Neural cell (in vitro differentiated cells): ENCODE results near the gene COP1.

Source experiments
- EZH2 ChIP-seq: fragments of 200-600, 300-800 bp; shearing (Covaris generic), sonication (generic); IDR thresholded peaks from 2 replicates; pipeline ENCODE4 v1.6.1; 2014; ENCODE audit warnings: antibody characterized with exemption, low read length, borderline replicate concordance, mild to moderate bottlenecking; ENCODE audit not compliant: insufficient read depth, poor library complexity, severe bottlenecking
- MXI1 ChIP-seq: fragments of 450-650 bp; conservative IDR thresholded peaks from 2 replicates; pipeline ENCODE4 v1.6.1; 2014; ENCODE audit warnings: antibody characterized with exemption, mild to moderate bottlenecking; ENCODE audit not compliant: poor library complexity, severe bottlenecking
- POLR2AphosphoS5 ChIP-seq: IDR thresholded peaks from 2 replicates; pipeline ENCODE4 v1.6.1; 2012
- RAD21 ChIP-seq: fragments of 450-650 bp; conservative IDR thresholded peaks from 2 replicates; pipeline ENCODE4 v1.6.1; 2014; ENCODE audit warnings: antibody characterized with exemption, mild to moderate bottlenecking, moderate library complexity
- SMC3 ChIP-seq: fragments of 450-650 bp; conservative IDR thresholded peaks from 2 replicates; pipeline ENCODE4 v1.6.1; 2014; ENCODE audit warnings: antibody characterized with exemption, mild to moderate bottlenecking, moderate library complexity; ENCODE audit not compliant: poor library complexity
- TAF1 ChIP-seq: IDR thresholded peaks from 2 replicates; pipeline ENCODE4 v1.6.1; 2012; ENCODE audit warnings: low read depth
- TF ChIP-seq, protein P1 (sequence below): fragments of 450-650 bp; IDR thresholded peaks from 2 replicates; pipeline ENCODE4 v1.5.1; 2014; ENCODE audit warnings: antibody characterized with exemption, mild to moderate bottlenecking, moderate library complexity; ENCODE audit not compliant: poor library complexity, severe bottlenecking
- TF ChIP-seq, protein P2 (sequence below): IDR thresholded peaks from 2 replicates; pipeline ENCODE4 v1.6.1; 2012; ENCODE audit warnings: borderline replicate concordance

DNA sequence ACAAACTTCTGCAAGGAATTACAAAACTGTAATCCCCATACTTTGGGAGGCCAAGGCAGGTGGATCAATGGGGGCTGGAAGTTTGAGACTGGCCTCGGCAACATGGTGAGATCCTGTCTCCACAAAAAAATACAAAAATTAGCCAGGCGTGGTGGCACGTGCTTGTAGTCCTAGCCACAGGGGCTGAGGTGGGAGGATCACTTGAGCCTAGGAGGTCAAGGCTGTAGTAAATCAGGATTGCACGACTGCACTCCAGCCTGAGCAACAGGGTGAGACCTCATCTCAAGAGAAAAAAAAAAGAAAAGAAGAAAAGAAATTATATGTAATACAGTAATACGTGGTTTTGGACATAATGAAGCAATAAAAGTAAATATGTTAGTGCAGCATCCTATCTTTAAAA is 138.2 kb downstream of the COP1 start:
- TF ChIP-seq POLR2AphosphoS5 (no peak), EZH2 (no peak), MXI1 (no peak), TAF1 (no peak), RAD21 (no peak), SMC3 (no peak)
- TF ChIP-seq, protein P1, sequence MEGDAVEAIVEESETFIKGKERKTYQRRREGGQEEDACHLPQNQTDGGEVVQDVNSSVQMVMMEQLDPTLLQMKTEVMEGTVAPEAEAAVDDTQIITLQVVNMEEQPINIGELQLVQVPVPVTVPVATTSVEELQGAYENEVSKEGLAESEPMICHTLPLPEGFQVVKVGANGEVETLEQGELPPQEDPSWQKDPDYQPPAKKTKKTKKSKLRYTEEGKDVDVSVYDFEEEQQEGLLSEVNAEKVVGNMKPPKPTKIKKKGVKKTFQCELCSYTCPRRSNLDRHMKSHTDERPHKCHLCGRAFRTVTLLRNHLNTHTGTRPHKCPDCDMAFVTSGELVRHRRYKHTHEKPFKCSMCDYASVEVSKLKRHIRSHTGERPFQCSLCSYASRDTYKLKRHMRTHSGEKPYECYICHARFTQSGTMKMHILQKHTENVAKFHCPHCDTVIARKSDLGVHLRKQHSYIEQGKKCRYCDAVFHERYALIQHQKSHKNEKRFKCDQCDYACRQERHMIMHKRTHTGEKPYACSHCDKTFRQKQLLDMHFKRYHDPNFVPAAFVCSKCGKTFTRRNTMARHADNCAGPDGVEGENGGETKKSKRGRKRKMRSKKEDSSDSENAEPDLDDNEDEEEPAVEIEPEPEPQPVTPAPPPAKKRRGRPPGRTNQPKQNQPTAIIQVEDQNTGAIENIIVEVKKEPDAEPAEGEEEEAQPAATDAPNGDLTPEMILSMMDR = no peak
- TF ChIP-seq, protein P2, sequence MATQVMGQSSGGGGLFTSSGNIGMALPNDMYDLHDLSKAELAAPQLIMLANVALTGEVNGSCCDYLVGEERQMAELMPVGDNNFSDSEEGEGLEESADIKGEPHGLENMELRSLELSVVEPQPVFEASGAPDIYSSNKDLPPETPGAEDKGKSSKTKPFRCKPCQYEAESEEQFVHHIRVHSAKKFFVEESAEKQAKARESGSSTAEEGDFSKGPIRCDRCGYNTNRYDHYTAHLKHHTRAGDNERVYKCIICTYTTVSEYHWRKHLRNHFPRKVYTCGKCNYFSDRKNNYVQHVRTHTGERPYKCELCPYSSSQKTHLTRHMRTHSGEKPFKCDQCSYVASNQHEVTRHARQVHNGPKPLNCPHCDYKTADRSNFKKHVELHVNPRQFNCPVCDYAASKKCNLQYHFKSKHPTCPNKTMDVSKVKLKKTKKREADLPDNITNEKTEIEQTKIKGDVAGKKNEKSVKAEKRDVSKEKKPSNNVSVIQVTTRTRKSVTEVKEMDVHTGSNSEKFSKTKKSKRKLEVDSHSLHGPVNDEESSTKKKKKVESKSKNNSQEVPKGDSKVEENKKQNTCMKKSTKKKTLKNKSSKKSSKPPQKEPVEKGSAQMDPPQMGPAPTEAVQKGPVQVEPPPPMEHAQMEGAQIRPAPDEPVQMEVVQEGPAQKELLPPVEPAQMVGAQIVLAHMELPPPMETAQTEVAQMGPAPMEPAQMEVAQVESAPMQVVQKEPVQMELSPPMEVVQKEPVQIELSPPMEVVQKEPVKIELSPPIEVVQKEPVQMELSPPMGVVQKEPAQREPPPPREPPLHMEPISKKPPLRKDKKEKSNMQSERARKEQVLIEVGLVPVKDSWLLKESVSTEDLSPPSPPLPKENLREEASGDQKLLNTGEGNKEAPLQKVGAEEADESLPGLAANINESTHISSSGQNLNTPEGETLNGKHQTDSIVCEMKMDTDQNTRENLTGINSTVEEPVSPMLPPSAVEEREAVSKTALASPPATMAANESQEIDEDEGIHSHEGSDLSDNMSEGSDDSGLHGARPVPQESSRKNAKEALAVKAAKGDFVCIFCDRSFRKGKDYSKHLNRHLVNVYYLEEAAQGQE = no peak
